SK-N-SH (cell line): ENCODE data around the gene TMEM179. TPM values are rescaled to one million over a fixed set of nuclear protein-coding genes. Genes with fewer than 3 reads are reported as not detected.

Experiments
- CTCF ChIA-PET: fragments of 300-600, 350-600 bp; formaldehyde crosslinking; extraction: SDS; loops from one replicate; lab custom pipeline; 2021; lab: Yijun Ruan, JAX
- POLR2A ChIA-PET: fragments of 350-600 bp; sonication (Branson Sonifier 250); formaldehyde crosslinking; extraction: SDS; loops from one replicate; lab custom pipeline; 2020; ENCODE audit warnings: antibody characterized with exemption, inconsistent platforms; lab: Yijun Ruan, JAX
- DNase-seq: peaks from one replicate; pipeline ENCODE4 v3.0.0; 2012
- H2AFZ ChIP-seq: fragments of 200-600 bp; sonication (generic); 2 replicates; pipeline ENCODE4 v1.8.1; 2016; ENCODE audit warnings: antibody characterized with exemption, mild to moderate bottlenecking, low read depth
- H3F3A ChIP-seq: fragments of 200-600 bp; sonication (generic); replicated peaks from 2 replicates; pipeline ENCODE3; 2016; ENCODE audit warnings: antibody characterized with exemption, mild to moderate bottlenecking; ENCODE audit not compliant: insufficient read depth
- H3K27ac ChIP-seq, 2 experiments: fragments of 200-500 bp in 1 of 2; fragments of 200-600 bp in 1 of 2; sonication (Bioruptor generic) in 1 of 2; sonication (generic), shearing (Covaris generic) in 1 of 2; 2 replicates each; pipeline versions ENCODE4 v1.5.1 to v1.6.1; 2014 to 2016; ENCODE audit warnings: low read depth in 2 of 2, inconsistent platforms in 1 of 2, low read length in 1 of 2, mild to moderate bottlenecking in 1 of 2, mixed read lengths in 1 of 2
- H3K27me3 ChIP-seq: fragments of 200-600 bp; sonication (generic), shearing (Covaris generic); 2 replicates; pipeline ENCODE4 v1.6.1; 2016; ENCODE audit warnings: mixed run types; ENCODE audit not compliant: insufficient read depth
- H3K36me3 ChIP-seq, 2 experiments: fragments of 200-500 bp in 1 of 2; fragments of 200-600 bp in 1 of 2; sonication (Bioruptor generic) in 1 of 2; sonication (generic) in 1 of 2; replicated peaks in 1 of 2; 2 replicates each; pipeline versions ENCODE3 to v1.5.1; 2014 to 2016; ENCODE audit warnings: low read length in 1 of 2, mild to moderate bottlenecking in 1 of 2; ENCODE audit not compliant: insufficient read depth in 2 of 2, control insufficient read depth in 1 of 2
- H3K4me1 ChIP-seq, 2 experiments: fragments of 200-500 bp in 1 of 2; fragments of 200-600 bp in 1 of 2; sonication (Bioruptor generic) in 1 of 2; sonication (generic), shearing (Covaris generic) in 1 of 2; 2 replicates each; pipeline versions ENCODE4 v1.5.1 to v1.6.1; 2014 to 2016; ENCODE audit warnings: low read depth in 1 of 2, low read length in 1 of 2, mixed run types in 1 of 2; ENCODE audit not compliant: insufficient read depth in 2 of 2, control insufficient read depth in 1 of 2
- H3K4me2 ChIP-seq: fragments of 200-600 bp; sonication (generic), shearing (Covaris generic); 2 replicates; pipeline ENCODE4 v1.6.1; 2017; ENCODE audit warnings: mixed run types
- H3K4me3 ChIP-seq, 2 experiments: fragments of 200-500 bp in 1 of 2; fragments of 200-600 bp in 1 of 2; sonication (Bioruptor generic) in 1 of 2; sonication (generic), shearing (Covaris generic) in 1 of 2; 2 replicates each; pipeline versions ENCODE4 v1.5.1 to v1.8.1; 2014 to 2016; ENCODE audit warnings: low read depth in 2 of 2, inconsistent platforms in 1 of 2, low read length in 1 of 2, mild to moderate bottlenecking in 1 of 2, mixed read lengths in 1 of 2, moderate library complexity in 1 of 2
- H3K79me2 ChIP-seq: fragments of 200-600 bp; sonication (generic); 2 replicates; pipeline ENCODE4 v1.8.1; 2017; ENCODE audit warnings: mild to moderate bottlenecking; ENCODE audit not compliant: insufficient read depth
- H3K9ac ChIP-seq: fragments of 200-600 bp; sonication (generic); 2 replicates; pipeline ENCODE4 v1.6.1; 2017; ENCODE audit warnings: mixed run types
- H3K9me2 ChIP-seq: fragments of 200-600 bp; sonication (generic); 2 replicates; pipeline ENCODE4 v1.6.1; 2017; ENCODE audit warnings: mixed run types
- H3K9me3 ChIP-seq: fragments of 200-600 bp; sonication (generic); 2 replicates; pipeline ENCODE4 v1.6.1; 2017; ENCODE audit warnings: mixed run types, mild to moderate bottlenecking, moderate library complexity
- H4K20me1 ChIP-seq: fragments of 200-600 bp; sonication (generic); 2 replicates; pipeline ENCODE4 v1.6.1; 2017; ENCODE audit warnings: mild to moderate bottlenecking, mixed run types; ENCODE audit not compliant: insufficient read depth
- EZH2phosphoT487 ChIP-seq: fragments of 200-600 bp; sonication (generic); IDR thresholded peaks from 2 replicates; pipeline ENCODE4 v1.6.1; 2017; ENCODE audit warnings: low read depth, mixed run types, mild to moderate bottlenecking, antibody characterized with exemption, moderate library complexity, borderline replicate concordance
- GABPA ChIP-seq: IDR thresholded peaks from 2 replicates; pipeline ENCODE4 v1.4.0; 2012; ENCODE audit warnings: low read depth, mild to moderate bottlenecking
- MEF2A ChIP-seq: IDR thresholded peaks from 2 replicates; pipeline ENCODE4 v1.4.0; 2012; ENCODE audit warnings: low read depth, borderline replicate concordance
- MXI1 ChIP-seq: IDR thresholded peaks from 2 replicates; pipeline ENCODE4 v1.6.1; 2012; ENCODE audit warnings: mild to moderate bottlenecking, low read depth, low read length, improper control_type of control experiment
- POLR2AphosphoS5 ChIP-seq: IDR thresholded peaks from 2 replicates; pipeline ENCODE4 v1.6.1; 2012; ENCODE audit warnings: low read depth, low read length
- RFX5 ChIP-seq: IDR thresholded peaks from 2 replicates; pipeline ENCODE4 v1.6.1; 2012; ENCODE audit warnings: mild to moderate bottlenecking, improper control_type of control experiment, low read length
- SMC3 ChIP-seq: IDR thresholded peaks from 2 replicates; pipeline ENCODE4 v1.6.1; 2012; ENCODE audit warnings: low read depth, low read length, improper control_type of control experiment
- TCF12 ChIP-seq: IDR thresholded peaks from 2 replicates; pipeline ENCODE4 v1.4.0; 2012
- TEAD4 ChIP-seq: IDR thresholded peaks from 2 replicates; pipeline ENCODE4 v1.4.0; 2012; ENCODE audit warnings: mild to moderate bottlenecking, borderline replicate concordance; ENCODE audit not compliant: insufficient read depth
- USF2 ChIP-seq: fragments of 150-350 bp; IDR thresholded peaks from 2 replicates; pipeline ENCODE4 v1.6.1; 2017; ENCODE audit warnings: antibody characterized with exemption, low read length, low read depth, borderline replicate concordance
- WGBS: methylation state at CpG from one replicate; pipeline ENCODE4 v1.1.6; 2017; ENCODE audit warnings: low lambda C conversion rate; 5-methylcytosine and 5-hydroxymethylcytosine counted together
- polyA plus RNA-seq, 3 experiments: library from polyadenylated mRNA; depleted of rRNA; stranded (reverse); fragments of >200 nt; gene quantifications; 2 replicates each; pipeline ENCODE4 v1.2.3, GENCODE V29; 2012
- TF ChIP-seq, protein P1 (sequence below): fragments of 200-600 bp; sonication (generic); IDR thresholded peaks from 2 replicates; pipeline ENCODE4 v1.6.1; 2017; ENCODE audit warnings: antibody characterized with exemption, mild to moderate bottlenecking, moderate library complexity

The TMEM179 gene
- polyA plus RNA-seq, 1 of the 3 experiments (the other 2 are of a cell fraction), result 1.7 TPM

GRCh38 chr14:104638927-104639450 lies 34.4 kb upstream of the TMEM179 start:
- no peak for TF ChIP-seq MXI1
- TF ChIP-seq TEAD4, result no peak
- no peaks in the 10 kb centered on the region for H3K9me2 ChIP-seq
- no peaks in the 10 kb centered on the region for H3F3A ChIP-seq
- POLR2A ChIA-PET, result no interaction called here
- no peaks in the 10 kb centered on the region for H3K36me3 ChIP-seq
- no peaks in the 10 kb centered on the region for H4K20me1 ChIP-seq
- DNase-seq, result peak; percentile 27
- 48% methylated on average over 8 of the region's 13 CpGs for WGBS
- H3K9ac ChIP-seq, result no peak overlapping the region
- H3K4me3 ChIP-seq, result no peak overlapping the region
- H3K9me3 ChIP-seq, result no peaks in the 10 kb centered on the region
- H2AFZ ChIP-seq, result no peak overlapping the region
- H3K4me2 ChIP-seq, result no peak overlapping the region
- H3K27ac ChIP-seq, result no peak overlapping the region
- no peaks in the 10 kb centered on the region for H3K79me2 ChIP-seq
- H3K4me1 ChIP-seq, result peaks cover 0 to 4% of the 10 kb centered on the region in 2 experiments; a peak in 2 of 4 replicates
- CTCF ChIA-PET, result interaction anchor here (0.5 to 3.5 kb wide), 14 partner anchors 12 to 561 kb away, joined by 3 to 55 read pairs (median 6); partner anchors contain the start of gene C14orf180
- no peaks in the 10 kb centered on the region for H3K27me3 ChIP-seq

GRCh38 chr14:104638190-104638589 lies 33.6 kb upstream of the TMEM179 start:
- 50% methylated on average over 12 of the region's 12 CpGs for WGBS
- no peak overlapping the region for H2AFZ ChIP-seq

More at GRCh38 chr14:104638190-104638589, 33.6 kb upstream of the TMEM179 start:
- no peaks in the 10 kb centered on the region for H3K9me2 ChIP-seq
- ChIA-PET POLR2A (no interaction called here), CTCF (interaction anchor here (1.8 to 3.5 kb wide), 2 partner anchors 74 to 560 kb away, joined by 7 to 55 read pairs; no protein-coding TSS in a partner anchor)
- H3K27me3 ChIP-seq, result no peaks in the 10 kb centered on the region
- no peaks in the 10 kb centered on the region for H3K9me3 ChIP-seq
- no peak overlapping the region for H3K4me2 ChIP-seq
- no peak overlapping the region for H3K27ac ChIP-seq
- peak; percentile 39 for DNase-seq
- peaks cover 0 to 12% of the 10 kb centered on the region in 2 experiments; a peak in 2 of 4 replicates for H3K4me1 ChIP-seq
- H3K4me3 ChIP-seq, result no peak overlapping the region
- no peaks in the 10 kb centered on the region for H4K20me1 ChIP-seq
- H3K9ac ChIP-seq, result no peak overlapping the region
- no peaks in the 10 kb centered on the region for H3K36me3 ChIP-seq
- H3K79me2 ChIP-seq, result no peaks in the 10 kb centered on the region
- H3F3A ChIP-seq, result no peaks in the 10 kb centered on the region
- TF ChIP-seq MEF2A (no peak), SMC3 (no peak), RFX5 (no peak), EZH2phosphoT487 (no peak), POLR2AphosphoS5 (no peak), TCF12 (no peak), GABPA (no peak), USF2 (no peak)
- TF ChIP-seq, protein P1, sequence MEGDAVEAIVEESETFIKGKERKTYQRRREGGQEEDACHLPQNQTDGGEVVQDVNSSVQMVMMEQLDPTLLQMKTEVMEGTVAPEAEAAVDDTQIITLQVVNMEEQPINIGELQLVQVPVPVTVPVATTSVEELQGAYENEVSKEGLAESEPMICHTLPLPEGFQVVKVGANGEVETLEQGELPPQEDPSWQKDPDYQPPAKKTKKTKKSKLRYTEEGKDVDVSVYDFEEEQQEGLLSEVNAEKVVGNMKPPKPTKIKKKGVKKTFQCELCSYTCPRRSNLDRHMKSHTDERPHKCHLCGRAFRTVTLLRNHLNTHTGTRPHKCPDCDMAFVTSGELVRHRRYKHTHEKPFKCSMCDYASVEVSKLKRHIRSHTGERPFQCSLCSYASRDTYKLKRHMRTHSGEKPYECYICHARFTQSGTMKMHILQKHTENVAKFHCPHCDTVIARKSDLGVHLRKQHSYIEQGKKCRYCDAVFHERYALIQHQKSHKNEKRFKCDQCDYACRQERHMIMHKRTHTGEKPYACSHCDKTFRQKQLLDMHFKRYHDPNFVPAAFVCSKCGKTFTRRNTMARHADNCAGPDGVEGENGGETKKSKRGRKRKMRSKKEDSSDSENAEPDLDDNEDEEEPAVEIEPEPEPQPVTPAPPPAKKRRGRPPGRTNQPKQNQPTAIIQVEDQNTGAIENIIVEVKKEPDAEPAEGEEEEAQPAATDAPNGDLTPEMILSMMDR, result no peak
